ENCODE measurements around the gene KCNH1. TPM values are rescaled to one million over a fixed set of nuclear protein-coding genes. Genes with fewer than 3 reads are reported as not detected.

KCNH1 gene
- total and polyA plus RNA-seq, 4 donors = not detected

DNA sequence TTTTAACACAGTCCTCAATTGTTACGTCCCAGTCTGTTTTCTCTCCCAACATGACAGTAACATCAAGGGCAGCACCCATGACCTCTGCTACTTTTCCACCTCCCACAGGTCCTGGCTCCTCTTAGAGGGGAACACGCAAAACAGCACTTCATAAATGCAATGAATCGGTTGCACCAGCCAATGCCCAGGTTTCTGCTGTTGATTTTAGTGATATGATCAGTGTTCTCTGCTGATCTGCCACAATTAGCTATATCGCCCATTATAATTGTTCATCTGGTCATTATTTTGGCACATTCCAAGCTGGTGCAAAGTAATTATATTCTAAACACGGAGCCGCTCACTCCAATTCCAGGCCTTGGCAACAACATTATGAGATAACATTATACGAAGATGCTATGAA, 184.5 kb downstream of the KCNH1 start:
- no peaks in the 10 kb centered on the region for H3K27me3 ChIP-seq (ENCODE audit: control insufficient read depth in 4 of 4, insufficient read depth in 4 of 4, low read length in 3 of 4)
- H3K36me3 ChIP-seq (ENCODE audit: control insufficient read depth in 4 of 4, insufficient read depth in 3 of 4, low read depth in 1 of 4, low read length in 3 of 4) = no peaks in the 10 kb centered on the region
- peaks cover 0 to 7% (median 2%) of the 10 kb centered on the region in 4 donors for H3K4me1 ChIP-seq (ENCODE audit: control insufficient read depth in 4 of 4, insufficient read depth in 4 of 4, low read length in 3 of 4)
- no peaks in the 10 kb centered on the region for H3K9me3 ChIP-seq (ENCODE audit: control insufficient read depth in 4 of 4, low read length in 3 of 4)
- H3K4me3 ChIP-seq (ENCODE audit: low read depth in 1 of 3, low read length in 3 of 3) = no peak overlapping the region
- TF ChIP-seq YY1 (IDR thresholded peaks at IDR 0.05) (no peak), FOXA2 (IDR thresholded peaks at IDR 0.05) (no peak), HNF4G (IDR thresholded peaks at IDR 0.05) (no peak), TAF1 (conservative IDR thresholded peaks at IDR 0.05) (no peak), FOXA1 (IDR thresholded peaks at IDR 0.05) (no peak), ATF3 (IDR thresholded peaks at IDR 0.05) (no peak), EGR1 (IDR thresholded peaks at IDR 0.05; ENCODE audit: low read depth in 2 of 2) (no peak), GABPA (IDR thresholded peaks at IDR 0.05 in 1 of 2, conservative IDR thresholded peaks at IDR 0.05 in 1 of 2) (no peak)
- TF ChIP-seq, protein P1, sequence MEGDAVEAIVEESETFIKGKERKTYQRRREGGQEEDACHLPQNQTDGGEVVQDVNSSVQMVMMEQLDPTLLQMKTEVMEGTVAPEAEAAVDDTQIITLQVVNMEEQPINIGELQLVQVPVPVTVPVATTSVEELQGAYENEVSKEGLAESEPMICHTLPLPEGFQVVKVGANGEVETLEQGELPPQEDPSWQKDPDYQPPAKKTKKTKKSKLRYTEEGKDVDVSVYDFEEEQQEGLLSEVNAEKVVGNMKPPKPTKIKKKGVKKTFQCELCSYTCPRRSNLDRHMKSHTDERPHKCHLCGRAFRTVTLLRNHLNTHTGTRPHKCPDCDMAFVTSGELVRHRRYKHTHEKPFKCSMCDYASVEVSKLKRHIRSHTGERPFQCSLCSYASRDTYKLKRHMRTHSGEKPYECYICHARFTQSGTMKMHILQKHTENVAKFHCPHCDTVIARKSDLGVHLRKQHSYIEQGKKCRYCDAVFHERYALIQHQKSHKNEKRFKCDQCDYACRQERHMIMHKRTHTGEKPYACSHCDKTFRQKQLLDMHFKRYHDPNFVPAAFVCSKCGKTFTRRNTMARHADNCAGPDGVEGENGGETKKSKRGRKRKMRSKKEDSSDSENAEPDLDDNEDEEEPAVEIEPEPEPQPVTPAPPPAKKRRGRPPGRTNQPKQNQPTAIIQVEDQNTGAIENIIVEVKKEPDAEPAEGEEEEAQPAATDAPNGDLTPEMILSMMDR (IDR thresholded peaks at IDR 0.05; ENCODE audit: low read depth, low read length, missing input control) = no peak
- TF ChIP-seq, protein P2, sequence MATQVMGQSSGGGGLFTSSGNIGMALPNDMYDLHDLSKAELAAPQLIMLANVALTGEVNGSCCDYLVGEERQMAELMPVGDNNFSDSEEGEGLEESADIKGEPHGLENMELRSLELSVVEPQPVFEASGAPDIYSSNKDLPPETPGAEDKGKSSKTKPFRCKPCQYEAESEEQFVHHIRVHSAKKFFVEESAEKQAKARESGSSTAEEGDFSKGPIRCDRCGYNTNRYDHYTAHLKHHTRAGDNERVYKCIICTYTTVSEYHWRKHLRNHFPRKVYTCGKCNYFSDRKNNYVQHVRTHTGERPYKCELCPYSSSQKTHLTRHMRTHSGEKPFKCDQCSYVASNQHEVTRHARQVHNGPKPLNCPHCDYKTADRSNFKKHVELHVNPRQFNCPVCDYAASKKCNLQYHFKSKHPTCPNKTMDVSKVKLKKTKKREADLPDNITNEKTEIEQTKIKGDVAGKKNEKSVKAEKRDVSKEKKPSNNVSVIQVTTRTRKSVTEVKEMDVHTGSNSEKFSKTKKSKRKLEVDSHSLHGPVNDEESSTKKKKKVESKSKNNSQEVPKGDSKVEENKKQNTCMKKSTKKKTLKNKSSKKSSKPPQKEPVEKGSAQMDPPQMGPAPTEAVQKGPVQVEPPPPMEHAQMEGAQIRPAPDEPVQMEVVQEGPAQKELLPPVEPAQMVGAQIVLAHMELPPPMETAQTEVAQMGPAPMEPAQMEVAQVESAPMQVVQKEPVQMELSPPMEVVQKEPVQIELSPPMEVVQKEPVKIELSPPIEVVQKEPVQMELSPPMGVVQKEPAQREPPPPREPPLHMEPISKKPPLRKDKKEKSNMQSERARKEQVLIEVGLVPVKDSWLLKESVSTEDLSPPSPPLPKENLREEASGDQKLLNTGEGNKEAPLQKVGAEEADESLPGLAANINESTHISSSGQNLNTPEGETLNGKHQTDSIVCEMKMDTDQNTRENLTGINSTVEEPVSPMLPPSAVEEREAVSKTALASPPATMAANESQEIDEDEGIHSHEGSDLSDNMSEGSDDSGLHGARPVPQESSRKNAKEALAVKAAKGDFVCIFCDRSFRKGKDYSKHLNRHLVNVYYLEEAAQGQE (IDR thresholded peaks at IDR 0.05) = no peak
- no peak overlapping the region for H3K27ac ChIP-seq (ENCODE audit: low read depth in 1 of 2, low read length in 2 of 2)
- no peak for DNase-seq (ENCODE audit: low spot score)
- 55% methylated on average over 7 of the region's 7 CpGs for WGBS
- H3K9ac ChIP-seq (ENCODE audit: low read depth in 1 of 2, low read length in 2 of 2) = no peak overlapping the region

GRCh38 chr1:210949039-210949438, 184.9 kb downstream of the KCNH1 start:
- no peak for DNase-seq (ENCODE audit: low spot score)
- no peak for TF ChIP-seq RXRA (IDR thresholded peaks at IDR 0.05)
- no peak for TF ChIP-seq SP1 (IDR thresholded peaks at IDR 0.05)
- TF ChIP-seq NR2F2 (IDR thresholded peaks at IDR 0.05) = no peak
- TF ChIP-seq, protein P2 (IDR thresholded peaks at IDR 0.05) = no peak
- no peak for TF ChIP-seq FOXA2 (IDR thresholded peaks at IDR 0.05)
- TF ChIP-seq JUND (IDR thresholded peaks at IDR 0.05) = no peak
- no peak for TF ChIP-seq GABPA (IDR thresholded peaks at IDR 0.05 in 1 of 2, conservative IDR thresholded peaks at IDR 0.05 in 1 of 2)
- TF ChIP-seq YY1 (IDR thresholded peaks at IDR 0.05) = no peak
- TF ChIP-seq EGR1 (IDR thresholded peaks at IDR 0.05; ENCODE audit: low read depth in 2 of 2) = no peak
- TF ChIP-seq FOXA1 (IDR thresholded peaks at IDR 0.05) = no peak
- no peak for TF ChIP-seq RAD21 (IDR thresholded peaks at IDR 0.05)
- no peaks in the 10 kb centered on the region for H3K9me3 ChIP-seq (ENCODE audit: control insufficient read depth in 4 of 4, low read length in 3 of 4)
- no peak overlapping the region for H3K4me3 ChIP-seq (ENCODE audit: low read depth in 1 of 3, low read length in 3 of 3)
- H3K27ac ChIP-seq (ENCODE audit: low read depth in 1 of 2, low read length in 2 of 2) = no peak overlapping the region
- H3K9ac ChIP-seq (ENCODE audit: low read depth in 1 of 2, low read length in 2 of 2) = no peak overlapping the region
- no peaks in the 10 kb centered on the region for H3K27me3 ChIP-seq (ENCODE audit: control insufficient read depth in 4 of 4, insufficient read depth in 4 of 4, low read length in 3 of 4)
- H3K4me1 ChIP-seq (ENCODE audit: control insufficient read depth in 4 of 4, insufficient read depth in 4 of 4, low read length in 3 of 4) = peaks cover 0 to 7% (median 2%) of the 10 kb centered on the region in 4 donors
- WGBS = 87% methylated on average over 2 of the region's 2 CpGs
- no peaks in the 10 kb centered on the region for H3K36me3 ChIP-seq (ENCODE audit: control insufficient read depth in 4 of 4, insufficient read depth in 3 of 4, low read depth in 1 of 4, low read length in 3 of 4)
